GM12878 (cell line): ENCODE measurements around the gene GIPC1. TPM values are rescaled to one million over a fixed set of nuclear protein-coding genes. Genes with fewer than 3 reads are reported as not detected.

ENCODE experiments used
- CBFB ChIP-seq: IDR thresholded peaks from 2 replicates; pipeline ENCODE4 v1.6.1; 2016; ENCODE audit warnings: antibody characterized with exemption, low read depth
- CHD2 ChIP-seq: IDR thresholded peaks from 2 replicates; pipeline ENCODE4 v1.6.1; 2011; ENCODE audit warnings: low read depth, low read length, improper control_type of control experiment, borderline replicate concordance
- CREB1 ChIP-seq: IDR thresholded peaks from 2 replicates; pipeline ENCODE4 v1.6.1; 2012; ENCODE audit warnings: low read depth, mild to moderate bottlenecking, inconsistent platforms
- CREM ChIP-seq: IDR thresholded peaks from 2 replicates; pipeline ENCODE4 v1.6.1; 2014; ENCODE audit warnings: antibody characterized with exemption, low read depth
- HCFC1 ChIP-seq: fragments of 150-350 bp; IDR thresholded peaks from 2 replicates; pipeline ENCODE4 v1.6.1; 2014; ENCODE audit warnings: low read length
- IRF4 ChIP-seq: IDR thresholded peaks from 2 replicates; pipeline ENCODE4 v1.6.1; 2011; ENCODE audit warnings: low read depth, low read length
- MTA2 ChIP-seq: fragments of 450-650 bp; IDR thresholded peaks from 2 replicates; pipeline ENCODE4 v1.6.1; 2016; ENCODE audit warnings: low read depth, mild to moderate bottlenecking, moderate library complexity
- MXI1 ChIP-seq: fragments of 150-350 bp; IDR thresholded peaks from 2 replicates; pipeline ENCODE4 v1.6.1; 2011; ENCODE audit warnings: low read depth, mild to moderate bottlenecking, inconsistent platforms, low read length, improper control_type of control experiment
- MYC ChIP-seq: IDR thresholded peaks from 2 replicates; pipeline ENCODE4 v1.6.1; 2011; ENCODE audit warnings: mild to moderate bottlenecking, low read length, moderate library complexity, inconsistent platforms; ENCODE audit not compliant: insufficient read depth, insufficient replicate concordance, insufficient read length, severe bottlenecking
- PAX5 ChIP-seq: IDR thresholded peaks from 2 replicates; pipeline ENCODE4 v1.6.1; 2011; ENCODE audit warnings: low read depth, low read length, borderline replicate concordance
- POLR2AphosphoS2 ChIP-seq: IDR thresholded peaks from 2 replicates; pipeline ENCODE4 v1.6.1; 2011; ENCODE audit warnings: low read depth, mild to moderate bottlenecking, low read length, improper control_type of control experiment, moderate library complexity
- RCOR1 ChIP-seq: conservative IDR thresholded peaks from 2 replicates; pipeline ENCODE4 v1.6.1; 2012; ENCODE audit warnings: low read depth, low read length, improper control_type of control experiment
- RFX5 ChIP-seq: IDR thresholded peaks from 2 replicates; pipeline ENCODE4 v1.6.1; 2011; ENCODE audit warnings: low read depth, low read length, improper control_type of control experiment
- SIN3A ChIP-seq: IDR thresholded peaks from 2 replicates; pipeline ENCODE4 v1.6.1; 2012; ENCODE audit warnings: low read depth, low read length, improper control_type of control experiment
- SIX5 ChIP-seq: IDR thresholded peaks from 2 replicates; pipeline ENCODE4 v1.6.1; 2011; ENCODE audit warnings: mild to moderate bottlenecking, low read depth, low read length, moderate library complexity; ENCODE audit not compliant: severe bottlenecking
- SMAD1 ChIP-seq: fragments of 450-650 bp; IDR thresholded peaks from 2 replicates; pipeline ENCODE4 v1.6.1; 2018; ENCODE audit warnings: mild to moderate bottlenecking, low read depth; ENCODE audit not compliant: partially characterized antibody
- SP1 ChIP-seq: IDR thresholded peaks from one replicate; pipeline ENCODE4 v1.6.1; 2011; ENCODE audit warnings: low read depth, low read length
- STAT1 ChIP-seq: fragments of 450-650 bp; conservative IDR thresholded peaks from 2 replicates; pipeline ENCODE4 v1.6.1; 2014; ENCODE audit warnings: antibody characterized with exemption, mild to moderate bottlenecking
- TARDBP ChIP-seq: IDR thresholded peaks from 2 replicates; pipeline ENCODE4 v1.6.1; 2016; ENCODE audit warnings: borderline replicate concordance
- TCF12 ChIP-seq: IDR thresholded peaks from 2 replicates; pipeline ENCODE4 v1.6.1; 2011; ENCODE audit warnings: low read depth, mild to moderate bottlenecking, low read length
- ZNF24 ChIP-seq: fragments of 450-650 bp; IDR thresholded peaks from 2 replicates; pipeline ENCODE4 v1.6.1; 2017; ENCODE audit warnings: antibody characterized with exemption, mild to moderate bottlenecking
- polyA plus RNA-seq, 11 experiments: library from polyadenylated mRNA; depleted of rRNA in 4 of 11; unstranded in 6 of 11; stranded (reverse) in 5 of 11; fragments of >200 nt; fragmentation: Nextera tagmentation in 4 of 11; fragmentation: Illumina TruSeq in 1 of 11; extraction: Ambion mirVana in 4 of 11; extraction: Trizol in 1 of 11; gene quantifications; 1 replicate in 1 of 11; 2 replicates in 10 of 11; pipeline versions ENCODE4 v1.2.1 to v1.2.3, GENCODE V29; 2011 to 2016; ENCODE audit warnings: inconsistent platforms in 2 of 11, missing spikeins in 2 of 11, low read depth in 1 of 11
- total RNA-seq, 4 experiments: library from RNA; depleted of rRNA in 3 of 4; stranded (reverse); fragments of >200 nt in 3 of 4; fragmentation: Illumina TruSeq in 1 of 4; extraction: Trizol in 1 of 4; gene quantifications; 2 replicates each; pipeline versions ENCODE4 v1.2.1 to v1.2.3, GENCODE V29; 2013 to 2021
- TF ChIP-seq, protein P1 (sequence below): IDR thresholded peaks from 2 replicates; pipeline ENCODE4 v1.6.1; 2012; ENCODE audit warnings: low read depth, low read length, improper control_type of control experiment
- TF ChIP-seq, protein P2 (sequence below): fragments of 150-350 bp; IDR thresholded peaks from 2 replicates; pipeline ENCODE4 v1.6.1; 2016; ENCODE audit warnings: low read depth, low read length
- TF ChIP-seq, protein P3 (sequence below): fragments of 450-650 bp; formaldehyde crosslinking; IDR thresholded peaks from 2 replicates; pipeline ENCODE4 v1.4.0; 2022; ENCODE audit warnings: mild to moderate bottlenecking, moderate library complexity

GIPC1 gene
- total and polyA plus RNA-seq, 10 of the 15 experiments (the other 5 are each of a cell fraction or from before 2014, with no cell fraction given), result 0.47 to 24.1 (median 13.6) TPM

DNA sequence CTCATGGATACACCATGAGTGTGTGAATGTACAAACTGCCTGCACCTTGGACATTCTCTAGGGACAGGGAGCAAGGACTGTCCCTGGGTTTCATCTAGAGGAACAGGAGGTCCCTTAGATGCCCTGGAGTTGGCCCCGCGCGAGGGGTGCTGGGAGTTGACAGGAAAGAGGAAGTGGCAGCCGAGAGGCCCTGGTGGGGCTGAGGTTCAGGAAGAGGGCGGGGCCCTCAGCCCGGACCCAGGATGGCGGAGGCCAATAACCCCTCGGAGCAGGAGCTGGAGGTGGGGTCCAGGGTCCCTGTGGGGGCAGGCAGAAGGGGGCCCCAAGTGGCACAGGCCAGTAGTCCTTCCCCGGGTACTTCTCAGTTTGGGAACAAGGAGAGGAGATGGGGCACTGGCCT lies 55.9 kb downstream of the GIPC1 start (continued):
- TF ChIP-seq PAX5 (0 out of 2 replicates have a peak, but pooled peaks have one; percentile 24), SIX5 (peak; percentile 15), IRF4 (no peak), CREB1 (no peak), SIN3A (no peak), MXI1 (no peak), POLR2AphosphoS2 (0 out of 2 replicates have a peak, but pooled peaks have one; percentile 60), TARDBP (no peak), MYC (no peak), SMAD1 (no peak), CHD2 (no peak), RCOR1 (no peak), CREM (0 out of 2 replicates have a peak, but pooled peaks have one; percentile 14), CBFB (no peak), ZNF24 (no peak), SP1 (peak; percentile 48), STAT1 (no peak; the same call in 1 of the 2 replicates), TCF12 (no peak), RFX5 (no peak), MTA2 (0 out of 2 replicates have a peak, but pooled peaks have one; percentile 33), HCFC1 (no peak)
- TF ChIP-seq, protein P1, sequence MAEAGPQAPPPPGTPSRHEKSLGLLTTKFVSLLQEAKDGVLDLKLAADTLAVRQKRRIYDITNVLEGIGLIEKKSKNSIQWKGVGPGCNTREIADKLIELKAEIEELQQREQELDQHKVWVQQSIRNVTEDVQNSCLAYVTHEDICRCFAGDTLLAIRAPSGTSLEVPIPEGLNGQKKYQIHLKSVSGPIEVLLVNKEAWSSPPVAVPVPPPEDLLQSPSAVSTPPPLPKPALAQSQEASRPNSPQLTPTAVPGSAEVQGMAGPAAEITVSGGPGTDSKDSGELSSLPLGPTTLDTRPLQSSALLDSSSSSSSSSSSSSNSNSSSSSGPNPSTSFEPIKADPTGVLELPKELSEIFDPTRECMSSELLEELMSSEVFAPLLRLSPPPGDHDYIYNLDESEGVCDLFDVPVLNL, result no peak
- TF ChIP-seq, protein P2, sequence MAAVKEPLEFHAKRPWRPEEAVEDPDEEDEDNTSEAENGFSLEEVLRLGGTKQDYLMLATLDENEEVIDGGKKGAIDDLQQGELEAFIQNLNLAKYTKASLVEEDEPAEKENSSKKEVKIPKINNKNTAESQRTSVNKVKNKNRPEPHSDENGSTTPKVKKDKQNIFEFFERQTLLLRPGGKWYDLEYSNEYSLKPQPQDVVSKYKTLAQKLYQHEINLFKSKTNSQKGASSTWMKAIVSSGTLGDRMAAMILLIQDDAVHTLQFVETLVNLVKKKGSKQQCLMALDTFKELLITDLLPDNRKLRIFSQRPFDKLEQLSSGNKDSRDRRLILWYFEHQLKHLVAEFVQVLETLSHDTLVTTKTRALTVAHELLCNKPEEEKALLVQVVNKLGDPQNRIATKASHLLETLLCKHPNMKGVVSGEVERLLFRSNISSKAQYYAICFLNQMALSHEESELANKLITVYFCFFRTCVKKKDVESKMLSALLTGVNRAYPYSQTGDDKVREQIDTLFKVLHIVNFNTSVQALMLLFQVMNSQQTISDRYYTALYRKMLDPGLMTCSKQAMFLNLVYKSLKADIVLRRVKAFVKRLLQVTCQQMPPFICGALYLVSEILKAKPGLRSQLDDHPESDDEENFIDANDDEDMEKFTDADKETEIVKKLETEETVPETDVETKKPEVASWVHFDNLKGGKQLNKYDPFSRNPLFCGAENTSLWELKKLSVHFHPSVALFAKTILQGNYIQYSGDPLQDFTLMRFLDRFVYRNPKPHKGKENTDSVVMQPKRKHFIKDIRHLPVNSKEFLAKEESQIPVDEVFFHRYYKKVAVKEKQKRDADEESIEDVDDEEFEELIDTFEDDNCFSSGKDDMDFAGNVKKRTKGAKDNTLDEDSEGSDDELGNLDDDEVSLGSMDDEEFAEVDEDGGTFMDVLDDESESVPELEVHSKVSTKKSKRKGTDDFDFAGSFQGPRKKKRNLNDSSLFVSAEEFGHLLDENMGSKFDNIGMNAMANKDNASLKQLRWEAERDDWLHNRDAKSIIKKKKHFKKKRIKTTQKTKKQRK, result no peak
- TF ChIP-seq, protein P3, sequence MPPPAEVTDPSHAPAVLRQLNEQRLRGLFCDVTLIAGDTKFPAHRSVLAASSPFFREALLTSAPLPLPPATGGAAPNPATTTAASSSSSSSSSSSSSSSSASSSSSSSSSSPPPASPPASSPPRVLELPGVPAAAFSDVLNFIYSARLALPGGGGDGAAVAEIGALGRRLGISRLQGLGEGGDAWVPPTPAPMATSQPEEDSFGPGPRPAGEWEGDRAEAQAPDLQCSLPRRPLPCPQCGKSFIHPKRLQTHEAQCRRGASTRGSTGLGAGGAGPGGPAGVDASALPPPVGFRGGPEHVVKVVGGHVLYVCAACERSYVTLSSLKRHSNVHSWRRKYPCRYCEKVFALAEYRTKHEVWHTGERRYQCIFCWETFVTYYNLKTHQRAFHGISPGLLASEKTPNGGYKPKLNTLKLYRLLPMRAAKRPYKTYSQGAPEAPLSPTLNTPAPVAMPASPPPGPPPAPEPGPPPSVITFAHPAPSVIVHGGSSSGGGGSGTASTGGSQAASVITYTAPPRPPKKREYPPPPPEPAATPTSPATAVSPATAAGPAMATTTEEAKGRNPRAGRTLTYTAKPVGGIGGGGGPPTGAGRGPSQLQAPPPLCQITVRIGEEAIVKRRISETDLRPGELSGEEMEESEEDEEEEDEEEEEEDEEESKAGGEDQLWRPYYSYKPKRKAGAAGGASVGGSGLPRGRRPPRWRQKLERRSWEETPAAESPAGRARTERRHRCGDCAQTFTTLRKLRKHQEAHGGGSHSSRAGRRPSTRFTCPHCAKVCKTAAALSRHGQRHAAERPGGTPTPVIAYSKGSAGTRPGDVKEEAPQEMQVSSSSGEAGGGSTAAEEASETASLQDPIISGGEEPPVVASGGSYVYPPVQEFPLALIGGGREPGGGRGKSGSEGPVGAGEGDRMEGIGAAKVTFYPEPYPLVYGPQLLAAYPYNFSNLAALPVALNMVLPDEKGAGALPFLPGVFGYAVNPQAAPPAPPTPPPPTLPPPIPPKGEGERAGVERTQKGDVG (CRISPR knock-in tag), result no peak
